ENCODE measurements around the gene SULF2.

GRCh38 chr20:47678536-47678935, 106.7 kb downstream of the SULF2 start:
- TF ChIP-seq CTCF (IDR thresholded peaks at IDR 0.05) (no peak), POLR2A (IDR thresholded peaks at IDR 0.05) (no peak)

Measured in body of pancreas (tissue), 4 donors.